GM12865 (cell line): ENCODE data around the gene PIK3C2G.

Experiments used
- DNase-seq: peaks from one replicate; pipeline ENCODE4 v3.0.0; 2010; ENCODE audit warnings: low read depth
- H3K4me3 ChIP-seq: 2 replicates; pipeline ENCODE4 v1.5.1; 2011; ENCODE audit warnings: mild to moderate bottlenecking, low read depth, low read length, control low read depth
- CTCF ChIP-seq: IDR thresholded peaks from 2 replicates; pipeline ENCODE4 v1.5.1; 2011; ENCODE audit warnings: low read length, control low read depth, low read depth, inconsistent platforms; ENCODE audit not compliant: insufficient read depth; ENCODE audit errors: missing control alignments

Gene PIK3C2G

DNA sequence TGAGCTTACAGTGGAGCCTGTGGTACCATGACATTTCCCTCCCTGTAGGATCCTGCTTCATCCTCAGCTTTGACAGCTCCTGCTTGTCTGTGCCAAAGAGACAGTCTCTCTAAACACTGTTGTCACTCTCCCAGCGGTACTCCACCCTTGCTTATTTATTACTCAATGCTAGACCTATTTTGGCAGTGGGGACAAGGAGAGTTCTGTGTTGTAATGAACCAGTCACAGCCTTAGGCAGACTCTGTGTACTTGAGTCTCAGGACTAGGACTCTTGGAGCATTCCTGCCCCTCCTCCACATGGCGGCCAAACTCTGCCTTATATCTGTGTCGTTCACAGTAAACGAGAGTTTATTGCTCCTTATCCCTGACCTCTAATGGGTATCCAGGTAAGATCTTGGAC is 70.9 kb downstream of the PIK3C2G start:
- no peak for TF ChIP-seq CTCF
- DNase-seq, result no peak
- no peak overlapping the region for H3K4me3 ChIP-seq

GRCh38 chr12:18339633-18340032 is 78.3 kb downstream of the PIK3C2G start:
- TF ChIP-seq CTCF, result no peak
- H3K4me3 ChIP-seq, result no peak overlapping the region
- DNase-seq, result no peak

DNA sequence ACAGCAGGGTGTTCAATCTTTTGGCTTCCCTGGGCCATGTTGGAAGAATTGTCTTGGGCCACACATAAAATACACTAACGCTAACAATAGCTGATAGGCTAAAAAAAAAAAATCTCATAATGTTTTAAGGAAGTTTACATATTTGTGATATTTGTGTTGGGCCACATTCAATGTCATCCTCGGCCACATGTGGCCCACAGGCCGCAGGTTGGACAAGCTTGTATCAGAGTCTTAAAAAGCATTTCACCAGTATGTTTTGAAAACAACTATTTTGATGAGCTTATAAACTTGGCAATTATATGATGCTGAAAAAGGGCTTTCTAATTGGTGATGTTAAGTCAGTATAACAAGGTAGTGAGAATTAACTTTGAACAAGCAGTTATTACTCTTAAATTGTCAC is 78.9 kb downstream of the PIK3C2G start:
- no peak overlapping the region for H3K4me3 ChIP-seq
- DNase-seq, result no peak
- TF ChIP-seq CTCF, result no peak

DNA sequence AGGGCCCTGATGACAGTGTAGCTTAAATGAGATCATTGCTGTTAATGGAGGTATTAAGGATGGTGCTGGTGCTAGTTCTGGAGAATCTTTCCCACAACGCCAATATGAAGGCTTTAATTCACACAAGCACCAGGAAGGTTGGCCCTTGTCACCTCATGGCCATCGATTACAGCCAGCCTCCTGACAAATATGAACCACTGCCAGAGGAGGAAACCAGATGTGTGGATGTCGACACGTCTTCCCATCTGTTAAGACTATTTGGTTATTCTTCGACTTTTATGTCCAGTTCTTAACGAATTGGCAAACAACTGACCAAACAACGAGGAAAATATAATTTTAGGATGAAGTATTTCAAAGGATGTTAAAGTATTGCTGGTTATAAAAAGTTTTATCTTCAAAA is 79.5 kb downstream of the PIK3C2G start:
- DNase-seq, result no peak
- TF ChIP-seq CTCF, result no peak
- H3K4me3 ChIP-seq, result no peak overlapping the region

DNA sequence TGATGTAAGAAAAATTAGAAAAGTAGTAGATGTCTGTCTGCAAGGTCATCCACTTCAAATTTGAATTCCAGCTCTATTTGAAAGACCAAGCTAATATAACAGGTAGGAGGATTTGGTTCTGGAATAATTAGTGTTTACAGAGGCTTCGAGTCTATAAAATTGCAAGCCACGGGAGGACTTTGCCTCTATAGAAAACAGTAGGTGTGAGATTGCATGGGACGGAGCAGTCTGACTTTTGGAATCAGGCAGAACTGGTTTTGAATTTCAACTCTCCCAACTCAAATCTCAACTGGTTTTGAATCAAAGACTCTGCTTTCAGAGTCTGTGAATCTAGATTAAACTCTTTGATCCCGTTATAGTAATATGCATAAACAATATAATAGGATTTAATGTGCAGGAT is 82.4 kb downstream of the PIK3C2G start:
- TF ChIP-seq CTCF, result no peak
- no peak for DNase-seq
- H3K4me3 ChIP-seq, result no peak overlapping the region

GRCh38 chr12:18345021-18345735 is 83.9 kb downstream of the PIK3C2G start:
- DNase-seq, result no peak
- no peak for TF ChIP-seq CTCF
- no peak overlapping the region for H3K4me3 ChIP-seq

GRCh38 chr12:18352312-18352711 is 91.0 kb downstream of the PIK3C2G start:
- no peak for DNase-seq
- no peak for TF ChIP-seq CTCF
- no peak overlapping the region for H3K4me3 ChIP-seq
